ENCODE measurements around the gene NCBP1. TPM values are rescaled to one million over a fixed set of nuclear protein-coding genes. Genes with fewer than 3 reads are reported as not detected.

NCBP1 gene
- total RNA-seq, 1 donor from 2014 or later = 21.4 TPM

DNA sequence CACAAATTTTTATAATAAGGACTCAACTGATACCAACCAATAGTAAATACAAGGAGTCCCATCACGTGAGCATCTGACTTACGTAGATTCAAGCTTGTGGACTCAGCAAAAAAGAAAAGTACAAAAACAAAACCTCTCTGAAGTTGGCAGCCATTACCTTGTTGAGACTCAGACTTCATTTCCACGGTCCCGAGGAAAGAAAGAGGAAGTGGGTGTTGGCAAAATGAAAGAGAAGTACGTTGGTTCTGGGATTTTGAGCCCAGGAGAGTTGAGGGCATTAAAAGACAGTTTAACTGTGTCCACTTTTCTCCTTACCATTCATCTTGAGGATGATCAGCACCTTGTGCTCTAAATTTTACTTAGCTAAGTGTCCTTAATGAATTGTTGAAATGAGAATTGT, 26.7 kb downstream of the NCBP1 start:
- no peak for DNase-seq
- ATAC-seq = no peak

GRCh38 chr9:97660847-97661246, 27.2 kb downstream of the NCBP1 start:
- DNase-seq (no peak), ATAC-seq (no peak)
- intact Hi-C loops (cut with micrococcal nuclease) = no loop called here

More for the DNA sequence above, 26.7 kb downstream of the NCBP1 start:
- intact Hi-C loops (cut with micrococcal nuclease) = no loop called here

GRCh38 chr9:97665742-97666141, 32.1 kb downstream of the NCBP1 start:
- no peak for ATAC-seq
- DNase-seq = no peak
- intact Hi-C loops (cut with micrococcal nuclease) = no loop called here

GRCh38 chr9:97666907-97667686, 33.5 kb downstream of the NCBP1 start:
- intact Hi-C loops (cut with micrococcal nuclease) = no loop called here
- ATAC-seq (no peak), DNase-seq (no peak)

DNA sequence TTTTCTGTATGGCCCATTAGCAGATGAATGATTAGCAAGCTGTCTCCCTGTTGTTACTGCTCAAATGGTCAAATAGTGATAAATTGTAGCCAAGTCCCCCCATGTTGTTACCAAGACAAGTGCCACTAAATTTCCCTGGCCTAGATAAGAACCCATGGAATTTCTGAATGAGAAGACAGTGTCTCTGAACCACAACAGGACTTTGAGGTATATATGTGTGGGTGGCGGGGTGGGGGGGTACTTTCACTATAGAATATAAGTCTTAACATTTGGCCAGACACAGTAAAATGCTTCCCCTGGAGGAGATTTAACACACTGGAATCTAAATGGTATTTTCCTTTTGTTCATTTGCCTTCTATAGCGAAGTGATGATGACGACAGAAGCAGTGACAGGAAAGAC, 34.9 kb downstream of the NCBP1 start:
- no peak for DNase-seq
- no peak for ATAC-seq
- intact Hi-C loops (cut with micrococcal nuclease) = no loop called here

GRCh38 chr9:97670586-97670985, 37.0 kb downstream of the NCBP1 start:
- ATAC-seq (no peak), DNase-seq (no peak)
- intact Hi-C loops (cut with micrococcal nuclease) = no loop called here

DNA sequence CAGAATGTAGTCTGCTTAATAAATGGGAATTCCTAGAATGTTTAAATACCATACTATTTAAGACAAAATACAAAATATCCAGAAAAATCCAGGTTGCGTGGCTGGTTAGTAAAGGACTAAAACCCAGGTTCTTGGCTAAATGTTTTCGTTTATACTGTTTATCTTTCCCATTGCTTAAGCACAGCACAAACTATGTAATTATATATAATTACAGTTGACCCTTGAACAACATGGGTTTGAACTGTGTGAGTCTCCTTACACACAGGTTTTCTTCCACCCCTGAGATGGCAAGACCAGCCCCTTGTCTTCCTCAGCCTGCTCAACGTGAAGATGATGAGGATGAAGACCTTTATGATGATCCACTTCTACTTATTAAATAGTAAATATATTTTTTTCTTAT, 38.8 kb downstream of the NCBP1 start:
- intact Hi-C loops (cut with micrococcal nuclease) = no loop called here
- ATAC-seq (no peak), DNase-seq (no peak)

GRCh38 chr9:97673922-97674321, 40.3 kb downstream of the NCBP1 start:
- ATAC-seq (no peak), DNase-seq (no peak)
- intact Hi-C loops (cut with micrococcal nuclease) = no loop called here

- DNase-seq (no peak), ATAC-seq (no peak)
- intact Hi-C loops (cut with micrococcal nuclease) = no loop called here
Observed at GRCh38 chr9:97675655-97676054, 42.0 kb downstream of the NCBP1 start.

GRCh38 chr9:97682242-97682641, 48.6 kb downstream of the NCBP1 start:
- intact Hi-C loops (cut with micrococcal nuclease) = no loop called here
- no peak for DNase-seq
- ATAC-seq = no peak

- no peak for DNase-seq
- intact Hi-C loops (cut with micrococcal nuclease) = no loop called here
- ATAC-seq = no peak
Observed at GRCh38 chr9:97688654-97689053, 55.0 kb downstream of the NCBP1 start.

GRCh38 chr9:97689401-97690180, 56.0 kb downstream of the NCBP1 start:
- ATAC-seq = no peak
- DNase-seq = no peak

GRCh38 chr9:97694769-97695168, 61.1 kb downstream of the NCBP1 start:
- ATAC-seq (no peak), DNase-seq (no peak)
- intact Hi-C loops (cut with micrococcal nuclease) = loop anchor here (10.0 kb wide), 1 partner anchor 60 kb away; the partner anchor contains the start of genes NCBP1 and TSTD2

More at GRCh38 chr9:97689401-97690180, 56.0 kb downstream of the NCBP1 start:
- intact Hi-C loops (cut with micrococcal nuclease) = loop anchor here (10.0 kb wide), 1 partner anchor 55 kb away; the partner anchor contains the start of genes NCBP1 and TSTD2

DNA sequence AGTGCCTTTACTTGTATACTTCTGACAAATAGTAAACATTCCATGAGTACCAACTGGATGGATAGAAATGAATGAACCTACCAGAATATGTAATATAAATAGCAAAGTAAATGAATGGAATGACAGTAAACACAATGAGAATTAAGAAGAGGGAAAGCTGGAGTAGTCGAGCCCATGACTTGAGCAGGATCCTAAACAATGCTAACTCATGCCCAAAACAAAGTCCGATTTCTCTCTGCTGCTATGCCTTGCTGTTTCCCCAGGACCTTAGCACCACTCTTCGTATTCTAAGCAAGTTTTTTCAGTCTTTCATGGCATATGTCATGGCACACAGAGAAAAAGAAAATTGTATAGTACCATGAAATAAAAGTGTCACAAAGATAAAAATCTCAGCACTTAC, 61.8 kb downstream of the NCBP1 start:
- intact Hi-C loops (cut with micrococcal nuclease) = loop anchor here (10.0 kb wide), 1 partner anchor 61 kb away; the partner anchor contains the start of genes NCBP1 and TSTD2
- no peak for DNase-seq
- ATAC-seq = no peak

- intact Hi-C loops (cut with micrococcal nuclease) = loop anchor here (10.0 kb wide), 1 partner anchor 61 kb away; the partner anchor contains the start of genes NCBP1 and TSTD2
- DNase-seq = no peak
- no peak for ATAC-seq
Observed at GRCh38 chr9:97695995-97696802, 62.6 kb downstream of the NCBP1 start.

DNA sequence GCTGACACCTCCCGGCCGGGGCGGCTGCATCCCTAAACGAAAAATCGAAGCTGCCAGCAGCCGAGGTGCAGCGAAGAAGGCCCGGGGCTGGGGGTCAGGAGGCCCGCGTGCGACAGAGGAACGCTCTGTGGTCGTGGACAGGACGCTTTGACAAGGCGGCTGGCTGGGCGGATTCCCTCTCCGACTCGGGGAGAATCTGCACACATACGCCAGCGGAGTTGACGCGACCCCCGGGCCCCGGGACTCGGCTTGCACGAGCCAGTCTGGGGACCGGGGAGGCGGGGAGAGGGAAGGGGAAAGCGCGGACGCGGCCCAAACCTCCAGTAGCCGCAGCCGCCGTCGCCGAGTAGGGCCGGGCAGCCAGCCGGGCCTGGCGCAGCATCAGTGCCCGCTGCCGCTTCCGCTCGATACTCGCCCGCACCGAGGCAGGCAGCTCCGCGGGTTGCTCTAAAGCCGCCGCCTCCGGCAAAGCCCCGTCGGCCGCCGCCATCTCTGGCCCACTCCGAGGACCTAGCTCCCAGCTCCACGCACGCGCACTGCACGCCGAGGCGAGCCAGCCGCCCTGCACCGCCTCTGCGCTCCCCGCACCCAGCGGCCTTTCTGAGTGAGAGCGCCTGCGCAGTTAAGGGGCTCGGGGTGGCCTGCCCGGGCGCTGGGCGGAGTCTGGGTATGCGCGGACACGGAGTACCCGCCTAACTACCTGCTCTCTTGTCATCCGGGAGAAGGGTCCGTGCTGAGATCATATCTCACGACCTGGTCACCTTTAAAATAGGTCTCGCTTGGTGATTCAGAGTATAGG, 63.4 kb downstream of the NCBP1 start, which contains the start of gene XPA:
TSS of gene XPA (minus strand) at position 538 of the 799 bp plus-strand sequence. CDS start at position 490, 48 bp downstream.
- peak; percentile 99 for ATAC-seq
- DNase-seq = peak; percentile 99
- intact Hi-C loops (cut with micrococcal nuclease) = loop anchor here (10.0 kb wide), 1 partner anchor 62 kb away; the partner anchor contains the start of genes NCBP1 and TSTD2

DNA sequence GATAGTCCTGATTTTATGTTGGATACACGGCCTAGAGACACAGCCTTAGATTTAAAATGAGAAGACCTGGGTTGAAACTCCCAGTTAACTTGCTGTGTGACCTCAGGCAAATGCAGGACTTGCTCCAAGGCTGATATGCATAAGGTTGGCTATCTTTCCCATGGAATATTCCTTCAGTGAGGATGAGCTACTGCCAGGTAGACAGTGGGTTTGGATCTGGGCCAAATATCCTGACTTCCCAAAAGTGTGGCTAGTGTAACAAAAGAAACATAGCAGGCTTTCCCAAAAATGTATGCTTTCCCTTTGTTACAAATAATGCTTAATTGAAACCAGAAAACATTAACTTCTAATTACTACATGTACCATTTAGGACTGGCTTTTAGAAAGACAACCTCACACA, 64.2 kb downstream of the NCBP1 start:
- no peak for ATAC-seq
- intact Hi-C loops (cut with micrococcal nuclease) = loop anchor here (10.0 kb wide), 1 partner anchor 63 kb away; the partner anchor contains the start of genes NCBP1 and TSTD2

DNA sequence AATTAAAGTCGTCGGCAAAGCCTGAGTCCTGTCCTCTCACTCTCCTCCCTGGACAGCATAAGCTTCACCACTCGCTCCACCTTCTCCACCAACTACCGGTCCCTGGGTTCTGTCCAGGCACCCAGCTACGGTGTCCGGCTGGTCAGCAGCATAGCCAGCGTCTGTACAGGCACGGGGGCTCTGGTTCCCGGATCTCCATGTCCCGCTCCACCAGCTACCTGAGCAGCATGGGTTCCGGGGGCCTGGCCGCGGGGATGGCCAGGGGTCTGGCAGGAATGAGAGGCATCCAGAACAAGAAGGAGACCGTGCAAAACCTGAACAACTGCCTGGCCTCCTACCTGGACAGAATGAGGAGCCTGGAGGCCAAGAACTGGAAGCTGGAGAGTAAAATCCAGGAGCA, 65.2 kb downstream of the NCBP1 start:
- intact Hi-C loops (cut with micrococcal nuclease) = loop anchor here (10.0 kb wide), 1 partner anchor 64 kb away; the partner anchor contains the start of genes NCBP1 and TSTD2
- ATAC-seq (no peak), DNase-seq (no peak)

More for the DNA sequence above, 64.2 kb downstream of the NCBP1 start:
- DNase-seq = no peak

Measured in left ventricle myocardium superior (tissue), 1 donor.